Hepatic stellate cell (primary cell): ENCODE data around the gene FAT1.

Source experiments
- DNase-seq: peaks from one replicate; pipeline ENCODE4 v3.0.0; 2011; ENCODE audit warnings: low spot score

The FAT1 gene

GRCh38 chr4:186619088-186619487 lies 104.6 kb downstream of the FAT1 start:
- DNase-seq = no peak

GRCh38 chr4:186617921-186618320 lies 105.7 kb downstream of the FAT1 start:
- DNase-seq = no peak

GRCh38 chr4:186607490-186607889 lies 116.2 kb downstream of the FAT1 start:
- no peak for DNase-seq

- DNase-seq = no peak
Observed at GRCh38 chr4:186606591-186606992, 117.1 kb downstream of the FAT1 start.

- DNase-seq = no peak
Observed at GRCh38 chr4:186605261-186605865, 118.3 kb downstream of the FAT1 start.

GRCh38 chr4:186604124-186604807 lies 119.4 kb downstream of the FAT1 start:
- DNase-seq = no peak

- no peak for DNase-seq
Observed at GRCh38 chr4:186602978-186603377, 120.7 kb downstream of the FAT1 start.

- DNase-seq = no peak
Observed at GRCh38 chr4:186599483-186599882, 124.2 kb downstream of the FAT1 start.

GRCh38 chr4:186598686-186599085 lies 125.0 kb downstream of the FAT1 start:
- no peak for DNase-seq

GRCh38 chr4:186596850-186597390 lies 126.7 kb downstream of the FAT1 start:
- DNase-seq = no peak

GRCh38 chr4:186596346-186596745 lies 127.3 kb downstream of the FAT1 start:
- no peak for DNase-seq

GRCh38 chr4:186593587-186593973 lies 130.1 kb downstream of the FAT1 start:
- no peak for DNase-seq

- no peak for DNase-seq
Observed at GRCh38 chr4:186592966-186593586, 130.6 kb downstream of the FAT1 start.

GRCh38 chr4:186592445-186592844 lies 131.2 kb downstream of the FAT1 start:
- DNase-seq = no peak

GRCh38 chr4:186591651-186592050 lies 132.0 kb downstream of the FAT1 start:
- no peak for DNase-seq

GRCh38 chr4:186588503-186588902 lies 135.2 kb downstream of the FAT1 start:
- DNase-seq = no peak

- DNase-seq = peak; percentile 60
Observed at GRCh38 chr4:186587416-186588018, 136.1 kb downstream of the FAT1 start.

- no peak for DNase-seq
Observed at GRCh38 chr4:186586205-186586604, 137.5 kb downstream of the FAT1 start.

GRCh38 chr4:186584912-186585311 lies 138.7 kb downstream of the FAT1 start:
- DNase-seq = no peak

- no peak for DNase-seq
Observed at GRCh38 chr4:186581421-186581820, 142.2 kb downstream of the FAT1 start.

GRCh38 chr4:186580669-186581068 lies 143.0 kb downstream of the FAT1 start:
- no peak for DNase-seq

- DNase-seq = peak; percentile 47
Observed at GRCh38 chr4:186570193-186570996, 153.3 kb downstream of the FAT1 start.
